GM10266 (cell line): Measurements from ENCODE around the gene NSDHL.

Experiments
- DNase-seq: peaks from one replicate; pipeline ENCODE4 v3.0.0; 2012; ENCODE audit errors: extremely low spot score
- TF ChIP-seq, protein P1 (sequence below): IDR thresholded peaks from 2 replicates; pipeline ENCODE4 v1.5.1; 2012; ENCODE audit warnings: mild to moderate bottlenecking, low read depth; ENCODE audit not compliant: control insufficient read depth, insufficient read depth; ENCODE audit errors: missing control alignments

Gene NSDHL

DNA sequence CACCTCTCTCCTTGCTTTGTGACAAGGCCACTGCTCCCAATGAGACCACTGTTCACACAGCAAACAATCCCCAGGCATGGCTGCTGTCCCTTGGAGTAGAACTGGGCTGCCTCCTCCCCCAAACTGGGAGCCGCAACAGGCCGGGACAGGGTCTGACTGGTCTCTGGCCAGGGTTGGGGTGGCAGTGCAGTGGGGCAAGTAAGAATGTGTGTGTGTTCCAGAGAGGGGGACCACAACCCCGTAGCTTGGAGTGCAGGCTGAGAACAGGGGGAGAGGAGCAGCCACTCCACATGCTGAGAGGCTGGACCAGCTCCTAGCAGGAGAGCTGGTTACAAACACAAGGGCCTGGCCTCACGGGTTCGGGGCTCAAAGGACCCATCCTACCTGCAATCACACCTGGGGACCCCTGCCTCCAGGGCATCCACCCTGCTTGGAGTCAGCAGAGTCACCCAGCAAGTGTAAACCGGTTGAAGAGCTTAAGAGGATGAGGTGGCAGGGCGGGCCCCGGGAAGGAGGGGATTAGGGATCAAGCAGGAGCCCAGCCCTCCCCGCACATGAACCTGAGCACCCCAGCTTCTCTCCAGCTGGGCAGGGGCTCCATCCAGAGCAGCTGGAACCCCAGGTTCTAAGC is 63.2 kb downstream of the NSDHL start:
- DNase-seq, result no peak
- TF ChIP-seq, protein P1, sequence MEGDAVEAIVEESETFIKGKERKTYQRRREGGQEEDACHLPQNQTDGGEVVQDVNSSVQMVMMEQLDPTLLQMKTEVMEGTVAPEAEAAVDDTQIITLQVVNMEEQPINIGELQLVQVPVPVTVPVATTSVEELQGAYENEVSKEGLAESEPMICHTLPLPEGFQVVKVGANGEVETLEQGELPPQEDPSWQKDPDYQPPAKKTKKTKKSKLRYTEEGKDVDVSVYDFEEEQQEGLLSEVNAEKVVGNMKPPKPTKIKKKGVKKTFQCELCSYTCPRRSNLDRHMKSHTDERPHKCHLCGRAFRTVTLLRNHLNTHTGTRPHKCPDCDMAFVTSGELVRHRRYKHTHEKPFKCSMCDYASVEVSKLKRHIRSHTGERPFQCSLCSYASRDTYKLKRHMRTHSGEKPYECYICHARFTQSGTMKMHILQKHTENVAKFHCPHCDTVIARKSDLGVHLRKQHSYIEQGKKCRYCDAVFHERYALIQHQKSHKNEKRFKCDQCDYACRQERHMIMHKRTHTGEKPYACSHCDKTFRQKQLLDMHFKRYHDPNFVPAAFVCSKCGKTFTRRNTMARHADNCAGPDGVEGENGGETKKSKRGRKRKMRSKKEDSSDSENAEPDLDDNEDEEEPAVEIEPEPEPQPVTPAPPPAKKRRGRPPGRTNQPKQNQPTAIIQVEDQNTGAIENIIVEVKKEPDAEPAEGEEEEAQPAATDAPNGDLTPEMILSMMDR, result no peak

GRCh38 chrX:152895121-152895520 is 64.3 kb downstream of the NSDHL start:
- TF ChIP-seq, protein P1, result no peak
- no peak for DNase-seq

DNA sequence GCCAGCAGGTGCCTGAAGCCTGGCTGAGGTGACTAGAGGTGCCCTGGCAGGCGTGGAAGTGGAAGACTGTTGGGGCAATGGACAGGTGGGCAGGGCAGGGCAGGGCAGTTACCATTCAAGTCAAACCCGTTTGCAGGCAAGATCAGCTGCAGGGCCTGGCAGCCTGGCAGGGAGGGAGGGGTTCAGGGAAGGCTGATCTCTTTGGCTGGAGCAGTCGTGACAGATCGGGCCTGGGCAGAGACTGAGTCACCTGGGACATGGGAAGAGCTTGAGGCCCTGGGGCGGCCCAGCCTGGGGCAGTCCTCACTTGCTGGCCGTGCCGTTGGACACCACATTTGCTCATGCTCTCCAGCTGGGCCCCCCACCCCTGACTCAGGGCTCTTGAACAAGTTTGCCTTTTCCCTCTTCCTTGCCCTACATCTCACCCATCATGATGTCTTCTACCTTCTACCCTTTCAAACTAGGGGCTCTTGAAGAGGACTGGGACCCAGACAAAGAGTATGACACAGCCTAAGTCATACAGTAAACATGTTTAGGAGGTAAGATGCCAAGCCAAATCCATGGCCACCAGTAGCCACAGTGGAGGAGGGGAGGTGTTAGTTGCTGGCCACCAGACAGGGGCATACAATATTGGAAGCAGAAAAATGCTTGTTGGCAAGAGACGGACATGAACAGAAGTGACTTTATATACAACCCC is 65.0 kb downstream of the NSDHL start:
- no peak for DNase-seq

DNA sequence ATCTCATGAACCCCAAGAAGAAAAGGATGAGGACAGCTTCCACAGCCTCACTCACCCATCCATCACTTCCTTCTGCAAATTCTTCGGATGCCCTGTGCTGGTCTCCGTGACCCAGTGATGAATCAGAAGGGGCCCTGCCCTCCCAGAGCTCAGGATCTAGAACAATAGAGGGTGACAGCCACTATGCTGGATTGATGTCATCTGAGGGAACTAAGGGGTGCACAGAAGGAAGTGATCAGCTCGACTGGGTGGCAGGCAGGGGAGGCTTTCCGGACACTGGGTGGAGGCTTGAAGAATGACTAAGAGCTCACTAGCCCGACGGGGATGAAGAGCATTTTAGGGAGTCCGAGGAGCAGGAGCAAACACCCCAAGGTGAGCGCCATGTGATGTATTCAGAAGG is 65.6 kb downstream of the NSDHL start:
- DNase-seq, result no peak
- TF ChIP-seq, protein P1, result no peak

More for the DNA sequence above, 65.0 kb downstream of the NSDHL start:
- TF ChIP-seq, protein P1, result no peak

GRCh38 chrX:152897222-152898131 is 66.6 kb downstream of the NSDHL start, which contains the start of gene ZNF185:
TSS of gene ZNF185 (plus strand) at chrX:152898067. CDS start at chrX:152914490, 16,423 bp downstream.
- no peak for DNase-seq
- TF ChIP-seq, protein P1, result no peak

DNA sequence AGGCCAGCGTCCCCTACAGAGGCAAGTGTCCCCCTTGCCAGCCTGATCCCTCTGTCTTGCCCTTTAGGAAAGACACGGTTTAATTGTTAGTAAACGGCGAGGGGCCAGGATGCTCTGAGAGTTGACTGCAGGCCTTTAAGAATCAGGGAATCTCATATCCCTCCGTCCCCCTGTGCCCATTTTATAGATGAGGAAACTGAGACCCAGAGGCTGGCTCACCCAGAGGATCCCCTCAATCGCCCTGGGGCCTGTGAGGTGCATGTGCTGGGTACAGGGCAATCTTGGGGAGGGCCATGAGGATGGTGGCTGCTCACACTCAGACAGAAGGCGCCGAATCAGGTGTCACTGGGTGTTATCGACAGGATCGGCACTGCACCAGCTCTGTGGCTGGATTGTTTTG is 67.6 kb downstream of the NSDHL start:
- TF ChIP-seq, protein P1, result no peak
- no peak for DNase-seq
